KOPT-K1 (cell line): ENCODE results near the gene MCC.

Experiments used
- H3K27ac ChIP-seq: fragments of 200-600 bp; sonication (generic); 2 replicates; pipeline ENCODE4 v1.5.1; 2016; ENCODE audit warnings: antibody characterized with exemption, mild to moderate bottlenecking, low read depth, low read length; ENCODE audit not compliant: poor library complexity, severe bottlenecking
- H3K36me3 ChIP-seq: fragments of 200-600 bp; sonication (generic); 2 replicates; pipeline ENCODE4 v1.5.1; 2017; ENCODE audit warnings: antibody characterized with exemption, mild to moderate bottlenecking, low read length, moderate library complexity; ENCODE audit not compliant: insufficient read depth
- H3K9me3 ChIP-seq: fragments of 200-600 bp; sonication (generic); 2 replicates; pipeline ENCODE4 v1.5.1; 2017; ENCODE audit warnings: antibody characterized with exemption, low read length, mild to moderate bottlenecking; ENCODE audit not compliant: insufficient read depth, poor library complexity, severe bottlenecking

MCC gene

GRCh38 chr5:113062869-113063508 lies 425.3 kb downstream of the MCC start:
- Histone ChIP-seq H3K27ac (no peak overlapping the region), H3K9me3 (no peaks in the 10 kb centered on the region), H3K36me3 (no peaks in the 10 kb centered on the region)

GRCh38 chr5:113061846-113062780 lies 426.1 kb downstream of the MCC start:
- Histone ChIP-seq H3K27ac (no peak overlapping the region), H3K36me3 (no peaks in the 10 kb centered on the region), H3K9me3 (no peaks in the 10 kb centered on the region)

DNA sequence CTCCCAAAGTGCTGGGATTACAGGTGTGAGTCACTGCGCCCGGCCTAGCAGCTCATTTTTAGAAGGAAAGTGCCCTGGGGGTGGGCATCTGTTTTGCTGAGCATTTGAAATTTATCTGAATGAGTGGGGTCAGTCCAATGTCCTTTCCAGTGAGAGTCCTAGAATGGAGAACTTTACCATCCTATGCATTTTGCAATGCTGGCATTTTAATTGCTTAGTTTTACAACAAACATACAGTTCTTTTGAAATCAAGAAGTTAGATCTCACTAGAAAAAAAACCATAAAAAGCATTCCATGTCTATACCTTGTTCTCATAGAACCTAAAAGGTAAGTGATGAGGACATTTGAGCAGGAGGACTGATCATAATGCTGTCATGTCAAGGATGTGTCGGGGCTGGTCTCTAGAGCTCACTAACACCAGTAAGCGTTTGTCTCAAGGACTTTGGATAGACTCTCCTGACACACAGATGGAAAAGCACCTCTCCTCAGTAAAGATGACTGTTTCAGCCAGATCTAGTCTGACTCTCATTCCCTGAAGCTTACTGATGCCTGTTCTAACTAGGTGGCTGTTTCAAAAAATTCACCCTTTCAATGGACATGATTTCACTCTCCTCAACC lies 427.7 kb downstream of the MCC start:
- no peak overlapping the region for H3K27ac ChIP-seq
- no peaks in the 10 kb centered on the region for H3K9me3 ChIP-seq
- H3K36me3 ChIP-seq, result no peaks in the 10 kb centered on the region

DNA sequence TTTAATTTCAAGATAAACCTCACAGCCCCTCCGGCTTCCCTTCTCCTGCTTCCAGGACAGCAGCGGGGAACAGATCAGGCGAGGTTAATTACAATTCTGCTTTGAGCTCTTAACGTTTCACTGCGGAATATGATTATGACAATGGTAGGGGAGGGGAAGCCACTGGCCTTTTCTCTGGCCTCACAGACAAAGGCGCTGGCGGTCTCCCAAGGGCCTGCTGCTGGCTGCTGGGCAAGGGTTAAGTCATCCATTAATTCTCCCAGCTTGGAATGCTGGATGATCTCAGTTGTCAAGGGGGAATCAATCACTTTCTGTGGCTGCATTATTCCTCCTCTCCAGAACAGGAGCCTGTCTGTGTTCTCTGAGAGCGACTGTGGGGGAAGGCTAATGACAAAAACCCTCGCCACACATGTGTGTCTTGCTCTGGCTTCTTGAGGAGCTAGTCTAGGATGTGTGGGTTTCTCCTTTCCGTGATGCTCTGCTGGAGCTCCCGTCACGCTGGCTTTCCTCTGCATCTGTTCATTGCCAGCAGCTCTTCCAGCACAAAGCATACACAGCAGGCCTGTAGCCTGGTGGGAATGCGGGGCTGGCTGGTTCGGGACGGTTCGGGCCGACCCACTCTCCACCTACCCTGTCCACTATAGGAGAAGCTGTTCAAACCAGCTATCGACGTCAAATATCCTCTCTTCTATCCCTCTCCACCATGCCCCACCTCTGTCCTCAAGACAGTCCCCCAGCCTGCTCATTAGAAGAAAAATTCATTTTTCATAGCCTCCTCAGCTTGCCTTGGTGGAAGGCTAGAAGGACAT lies 428.8 kb downstream of the MCC start:
- Histone ChIP-seq H3K36me3 (no peaks in the 10 kb centered on the region), H3K9me3 (no peaks in the 10 kb centered on the region), H3K27ac (no peak overlapping the region)

GRCh38 chr5:113058706-113059226 lies 429.5 kb downstream of the MCC start:
- H3K9me3 ChIP-seq, result no peaks in the 10 kb centered on the region
- no peak overlapping the region for H3K27ac ChIP-seq
- H3K36me3 ChIP-seq, result no peaks in the 10 kb centered on the region

GRCh38 chr5:113058269-113058668 lies 430.0 kb downstream of the MCC start:
- H3K27ac ChIP-seq, result no peak overlapping the region
- H3K36me3 ChIP-seq, result no peaks in the 10 kb centered on the region

GRCh38 chr5:113057557-113057984 lies 430.7 kb downstream of the MCC start:
- no peak overlapping the region for H3K27ac ChIP-seq
- no peaks in the 10 kb centered on the region for H3K9me3 ChIP-seq
- H3K36me3 ChIP-seq, result no peaks in the 10 kb centered on the region

More at GRCh38 chr5:113058269-113058668, 430.0 kb downstream of the MCC start:
- no peaks in the 10 kb centered on the region for H3K9me3 ChIP-seq

GRCh38 chr5:113056988-113057387 lies 431.3 kb downstream of the MCC start:
- H3K36me3 ChIP-seq, result no peaks in the 10 kb centered on the region
- H3K27ac ChIP-seq, result no peak overlapping the region

DNA sequence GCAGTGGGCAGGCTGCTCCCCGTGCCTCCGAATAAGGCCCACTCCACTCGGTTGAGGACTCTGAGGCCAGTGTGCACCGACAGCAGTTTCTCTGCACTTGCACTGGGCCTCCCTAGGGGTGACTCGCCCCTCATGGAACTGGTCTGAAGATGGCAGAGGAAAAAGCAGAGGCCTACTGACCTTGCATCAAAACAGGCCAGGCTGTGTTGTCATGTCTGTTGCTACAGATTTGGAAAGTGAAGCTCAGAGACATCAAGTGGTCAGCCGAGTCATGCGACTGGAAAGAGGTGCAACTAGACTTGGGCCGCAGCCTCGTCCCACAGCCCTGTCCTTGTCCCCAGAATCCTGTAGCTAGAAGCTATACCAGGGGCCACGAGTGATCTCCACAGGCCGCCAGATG lies 433.4 kb downstream of the MCC start:
- Histone ChIP-seq H3K9me3 (no peaks in the 10 kb centered on the region), H3K36me3 (no peaks in the 10 kb centered on the region), H3K27ac (no peak overlapping the region)

More at GRCh38 chr5:113056988-113057387, 431.3 kb downstream of the MCC start:
- H3K9me3 ChIP-seq, result no peaks in the 10 kb centered on the region

GRCh38 chr5:113053511-113053995 lies 434.7 kb downstream of the MCC start:
- H3K36me3 ChIP-seq, result no peaks in the 10 kb centered on the region
- H3K27ac ChIP-seq, result no peak overlapping the region
- H3K9me3 ChIP-seq, result no peaks in the 10 kb centered on the region

GRCh38 chr5:113052041-113052795 lies 436.0 kb downstream of the MCC start:
- Histone ChIP-seq H3K27ac (no peak overlapping the region), H3K36me3 (no peaks in the 10 kb centered on the region), H3K9me3 (no peaks in the 10 kb centered on the region)

DNA sequence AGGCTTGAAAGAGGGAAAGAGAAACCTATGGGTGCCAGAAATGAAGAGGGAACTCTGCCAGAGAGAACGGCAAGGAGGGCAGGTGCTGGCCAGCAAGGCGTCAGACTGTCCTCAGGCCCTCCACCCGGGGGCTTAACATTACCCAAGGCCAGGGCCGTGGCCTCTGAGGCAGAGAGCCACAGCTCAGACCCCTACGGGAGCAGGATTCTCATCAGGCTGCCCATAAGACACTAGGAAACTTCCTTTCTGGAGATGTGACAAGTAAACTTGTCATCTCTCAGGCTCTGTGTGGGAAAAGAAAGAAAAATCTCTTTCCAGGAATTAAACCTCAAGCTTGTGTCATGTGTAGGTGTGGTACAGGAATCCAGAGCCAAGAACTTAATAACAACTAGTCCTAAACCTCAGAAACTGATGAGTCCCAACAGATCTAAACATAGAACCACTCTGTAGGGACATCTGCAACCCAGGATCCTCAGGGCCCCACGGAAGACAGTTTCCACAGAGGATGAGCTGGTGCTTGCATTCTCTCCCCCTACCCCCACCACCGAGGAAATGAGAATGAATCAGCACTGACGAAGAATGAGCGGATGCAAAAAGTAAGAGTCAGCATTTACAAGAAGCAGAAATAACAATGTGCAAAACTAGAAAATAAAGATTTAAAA lies 437.4 kb downstream of the MCC start:
- H3K9me3 ChIP-seq, result no peaks in the 10 kb centered on the region
- H3K36me3 ChIP-seq, result no peaks in the 10 kb centered on the region
- no peak overlapping the region for H3K27ac ChIP-seq

DNA sequence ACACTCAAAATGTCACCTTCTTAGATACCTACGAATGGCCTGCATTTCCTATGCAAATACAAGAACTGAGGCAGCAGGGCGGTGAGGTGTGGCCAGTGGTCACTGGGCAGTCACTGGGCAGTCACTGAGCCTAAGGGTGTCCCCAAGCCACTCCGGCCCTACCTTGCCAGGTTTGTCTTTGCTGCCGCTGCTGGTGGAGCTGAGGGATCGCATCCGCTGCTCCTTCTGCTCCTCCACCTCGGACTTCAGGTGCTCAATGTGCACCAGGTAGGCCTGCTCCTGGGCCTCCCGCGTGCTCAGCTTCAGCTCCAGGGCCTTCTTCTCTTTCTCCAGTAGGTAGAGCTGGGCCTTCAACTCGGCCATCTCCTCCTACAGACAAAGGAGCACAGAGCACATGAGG lies 439.3 kb downstream of the MCC start:
- no peaks in the 10 kb centered on the region for H3K36me3 ChIP-seq

More for the DNA sequence above, 439.3 kb downstream of the MCC start:
- no peaks in the 10 kb centered on the region for H3K9me3 ChIP-seq
- H3K27ac ChIP-seq, result no peak overlapping the region
